Measurements from ENCODE around the gene HBD. TPM values are rescaled to one million over a fixed set of nuclear protein-coding genes. Genes with fewer than 3 reads are reported as not detected.

Gene HBD
- total RNA-seq, result 0.19 TPM in 1 of 2 replicates, not detected in the other

DNA sequence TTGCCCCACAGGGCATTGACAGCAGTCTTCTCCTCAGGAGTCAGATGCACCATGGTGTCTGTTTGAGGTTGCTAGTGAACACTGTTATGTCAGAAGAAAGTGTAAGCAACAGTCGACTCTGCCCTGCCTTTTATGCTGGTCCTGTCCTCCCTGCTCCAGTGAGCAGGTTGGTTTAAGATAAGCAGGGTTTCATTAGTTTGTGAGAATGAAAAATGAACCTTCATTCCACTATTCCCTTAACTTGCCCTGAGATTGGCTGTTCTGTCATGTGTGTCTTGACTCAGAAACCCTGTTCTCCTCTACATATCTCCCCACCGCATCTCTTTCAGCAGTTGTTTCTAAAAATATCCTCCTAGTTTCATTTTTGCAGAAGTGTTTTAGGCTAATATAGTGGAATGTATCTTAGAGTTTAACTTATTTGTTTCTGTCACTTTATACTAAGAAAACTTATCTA lies at the start of gene HBD:
Gene HBD, minus strand, starts transcription at position 103 of the 454 bp plus-strand sequence. Its CDS starts 50 bp downstream, at position 53.

DNA sequence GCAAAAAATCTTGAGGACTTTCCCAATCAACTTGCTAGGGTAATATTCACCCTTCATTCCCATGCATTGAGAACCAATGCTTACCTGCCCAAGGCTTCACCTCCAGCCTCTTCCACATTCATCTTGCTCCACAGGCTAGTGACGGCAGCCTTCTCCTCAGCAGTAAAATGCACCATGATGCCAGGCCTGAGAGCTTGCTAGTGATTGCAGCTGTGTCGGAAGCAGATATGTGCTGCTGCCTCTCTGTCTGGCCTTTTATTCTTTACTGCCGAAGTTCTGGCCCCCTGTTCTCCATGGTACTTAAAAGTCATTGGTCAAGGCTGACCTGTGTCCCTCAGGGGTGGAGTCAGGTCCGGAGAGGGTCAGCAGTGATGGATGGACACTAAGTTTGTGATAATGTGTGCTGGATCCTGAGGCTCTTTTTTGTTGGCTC lies 35.4 kb upstream of the HBD start, which contains the start of gene HBE1:
Gene HBE1, minus strand, starts transcription at position 231 of the 433 bp plus-strand sequence. Its CDS starts 55 bp downstream, at position 176.

DNA sequence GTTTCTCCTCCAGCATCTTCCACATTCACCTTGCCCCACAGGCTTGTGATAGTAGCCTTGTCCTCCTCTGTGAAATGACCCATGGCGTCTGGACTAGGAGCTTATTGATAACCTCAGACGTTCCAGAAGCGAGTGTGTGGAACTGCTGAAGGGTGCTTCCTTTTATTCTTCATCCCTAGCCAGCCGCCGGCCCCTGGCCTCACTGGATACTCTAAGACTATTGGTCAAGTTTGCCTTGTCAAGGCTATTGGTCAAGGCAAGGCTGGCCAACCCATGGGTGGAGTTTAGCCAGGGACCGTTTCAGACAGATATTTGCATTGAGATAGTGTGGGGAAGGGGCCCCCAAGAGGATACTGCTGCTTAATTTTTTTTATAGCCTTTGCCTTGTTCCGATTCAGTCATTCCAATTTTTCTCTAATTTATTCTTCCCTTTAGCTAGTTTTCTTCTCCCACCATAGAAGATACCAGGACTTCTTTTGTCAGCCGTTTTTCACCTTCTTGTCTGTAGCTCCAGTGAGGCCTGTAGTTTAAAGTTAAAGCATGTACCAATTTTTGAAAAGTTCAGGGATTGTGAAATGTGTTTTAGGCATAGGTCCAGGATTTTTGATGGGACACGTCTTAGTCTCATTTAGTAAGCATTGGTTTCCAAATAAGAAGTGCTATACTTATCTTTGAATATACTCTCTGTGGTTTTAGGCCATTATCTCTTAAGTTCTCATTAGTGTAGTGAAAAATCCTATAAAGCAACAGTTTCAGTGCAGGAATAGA lies 20.5 kb upstream of the HBD start, which contains the start of gene HBG2:
Gene HBG2, minus strand, starts transcription at position 136 of the 768 bp plus-strand sequence. Its CDS starts 53 bp downstream, at position 83.

DNA sequence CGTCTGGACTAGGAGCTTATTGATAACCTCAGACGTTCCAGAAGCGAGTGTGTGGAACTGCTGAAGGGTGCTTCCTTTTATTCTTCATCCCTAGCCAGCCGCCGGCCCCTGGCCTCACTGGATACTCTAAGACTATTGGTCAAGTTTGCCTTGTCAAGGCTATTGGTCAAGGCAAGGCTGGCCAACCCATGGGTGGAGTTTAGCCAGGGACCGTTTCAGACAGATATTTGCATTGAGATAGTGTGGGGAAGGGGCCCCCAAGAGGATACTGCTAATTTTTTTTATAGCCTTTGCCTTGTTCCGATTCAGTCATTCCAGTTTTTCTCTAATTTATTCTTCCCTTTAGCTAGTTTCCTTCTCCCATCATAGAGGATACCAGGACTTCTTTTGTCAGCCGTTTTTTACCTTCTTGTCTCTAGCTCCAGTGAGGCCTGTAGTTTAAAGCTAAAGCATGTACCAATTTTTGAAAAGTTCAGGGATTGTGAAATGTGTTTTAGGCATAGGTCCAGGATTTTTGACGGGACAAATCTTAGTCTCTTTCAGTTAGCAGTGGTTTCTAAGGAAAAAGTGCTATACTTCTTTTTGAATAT lies 15.6 kb upstream of the HBD start, which contains the start of gene HBG1:
Gene HBG1, minus strand, starts transcription at position 51 of the 590 bp plus-strand sequence. CDS start 53 bp downstream, outside the sequence.

DNA sequence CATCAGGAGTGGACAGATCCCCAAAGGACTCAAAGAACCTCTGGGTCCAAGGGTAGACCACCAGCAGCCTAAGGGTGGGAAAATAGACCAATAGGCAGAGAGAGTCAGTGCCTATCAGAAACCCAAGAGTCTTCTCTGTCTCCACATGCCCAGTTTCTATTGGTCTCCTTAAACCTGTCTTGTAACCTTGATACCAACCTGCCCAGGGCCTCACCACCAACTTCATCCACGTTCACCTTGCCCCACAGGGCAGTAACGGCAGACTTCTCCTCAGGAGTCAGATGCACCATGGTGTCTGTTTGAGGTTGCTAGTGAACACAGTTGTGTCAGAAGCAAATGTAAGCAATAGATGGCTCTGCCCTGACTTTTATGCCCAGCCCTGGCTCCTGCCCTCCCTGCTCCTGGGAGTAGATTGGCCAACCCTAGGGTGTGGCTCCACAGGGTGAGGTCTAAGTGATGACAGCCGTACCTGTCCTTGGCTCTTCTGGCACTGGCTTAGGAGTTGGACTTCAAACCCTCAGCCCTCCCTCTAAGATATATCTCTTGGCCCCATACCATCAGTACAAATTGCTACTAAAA lies 7.5 kb downstream of the HBD start, which contains the start of gene HBB:
Gene HBB, minus strand, starts transcription at position 340 of the 579 bp plus-strand sequence. Its CDS starts 50 bp downstream, at position 290.

DNA sequence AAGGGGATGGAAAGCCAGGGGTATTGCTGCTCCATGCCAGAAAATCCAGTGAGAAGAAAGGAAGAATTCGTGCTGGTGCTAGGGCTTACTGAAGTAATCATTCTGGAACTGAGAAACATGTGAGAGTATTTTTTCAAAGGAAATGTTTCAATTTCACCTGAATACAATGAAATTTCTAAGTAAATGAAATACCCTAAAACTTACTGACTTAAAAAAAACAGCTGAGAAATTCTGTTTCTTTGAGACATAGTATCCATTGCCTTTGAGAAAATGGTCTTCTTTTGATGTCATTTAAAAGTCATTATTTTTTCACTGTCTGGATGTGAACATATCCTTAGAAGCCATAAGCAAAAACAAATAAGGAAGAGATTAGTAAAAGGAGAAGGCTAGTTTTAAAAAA lies 33.7 kb downstream of the HBD start, which contains the start of gene OR51V1:
Gene OR51V1, minus strand, starts transcription at position 101 of the 400 bp plus-strand sequence. Its CDS starts 0 bp downstream, at position 101.

Other genes with a start within 250 kb of the HBD start
- not detected in 2 replicates for gene OR51L1, start 239.6 kb downstream of the HBD start, total RNA-seq
- not detected in 2 replicates for gene OR52J3, start 188.0 kb downstream of the HBD start, total RNA-seq
- not detected in 2 replicates for gene OR52E2, start 174.9 kb downstream of the HBD start, total RNA-seq
- gene OR52E1, start 164.9 kb downstream of the HBD start, total RNA-seq, result not detected in 2 replicates
- not detected in 2 replicates for gene OR52A5, start 96.1 kb downstream of the HBD start, total RNA-seq
- not detected in 2 replicates for gene OR52A1, start 79.7 kb downstream of the HBD start, total RNA-seq
- not detected in 2 replicates for gene OR51V1, start 33.8 kb downstream of the HBD start, total RNA-seq
- gene HBB, start 7.4 kb downstream of the HBD start, total RNA-seq, result not detected in 2 replicates
- not detected in 2 replicates for gene HBG1, start 15.4 kb upstream of the HBD start, total RNA-seq
- gene HBG2, start 20.3 kb upstream of the HBD start, total RNA-seq, result not detected in 2 replicates
- not detected in 2 replicates for gene HBE1, start 35.5 kb upstream of the HBD start, total RNA-seq
- not detected in 2 replicates for gene OR51B4, start 67.5 kb upstream of the HBD start, total RNA-seq
- gene OR51B2, start 89.8 kb upstream of the HBD start, total RNA-seq, result 0.28 TPM in 1 of 2 replicates, not detected in the other
- 0.28 TPM in 1 of 2 replicates, not detected in the other for gene OR51B5, start 109.0 kb upstream of the HBD start, total RNA-seq
- gene OR51B6, start 117.0 kb upstream of the HBD start, total RNA-seq, result not detected in 2 replicates
- gene OR51M1, start 149.3 kb upstream of the HBD start, total RNA-seq, result not detected in 2 replicates
- gene OR51Q1, start 187.6 kb upstream of the HBD start, total RNA-seq, result not detected in 2 replicates
- gene OR51I1, start 207.0 kb upstream of the HBD start, total RNA-seq, result 0.28 TPM in 1 of 2 replicates, not detected in the other
- gene OR51I2, start 214.8 kb upstream of the HBD start, total RNA-seq, result not detected in 2 replicates